Esophagus muscularis mucosa (tissue), 4 donors: ENCODE measurements around the gene ZYX.

Source experiments
- CTCF ChIP-seq, 3 experiments: fragments of 200-600 bp in 2 of 3; fragments of 450-650 bp in 1 of 3; sonication (generic) in 2 of 3; IDR thresholded peaks; one replicate each; pipeline ENCODE4 v1.5.1; 2017 to 2019; ENCODE audit warnings: antibody characterized with exemption in 3 of 3, mild to moderate bottlenecking in 2 of 3, moderate library complexity in 1 of 3
- EP300 ChIP-seq: sonication (generic); formaldehyde crosslinking; IDR thresholded peaks from one replicate; pipeline ENCODE4 v1.6.1; 2017; ENCODE audit warnings: antibody characterized with exemption
- POLR2A ChIP-seq: fragments of 450-650 bp; IDR thresholded peaks from one replicate; pipeline ENCODE4 v1.6.1; 2017; ENCODE audit warnings: antibody characterized with exemption, moderate library complexity, mild to moderate bottlenecking, low read depth
- POLR2AphosphoS5 ChIP-seq, 2 donors: sonication (generic); formaldehyde crosslinking; IDR thresholded peaks; one replicate each; pipeline ENCODE4 v1.6.1; 2017; ENCODE audit warnings: antibody characterized with exemption in 2 of 2

GRCh38 chr7:143406002-143406357 lies 24.8 kb downstream of the ZYX start:
- TF ChIP-seq POLR2AphosphoS5 (IDR thresholded peaks at IDR 0.05) (no peak), EP300 (no peak), CTCF (IDR thresholded peaks at IDR 0.05) (no peak), POLR2A (no peak)
